Mucosa of stomach (tissue), 1 donor: ENCODE measurements around the gene LYSET.
"Not testable (repeated sequence)": the region's sequence is repeated elsewhere in the genome, so short reads cannot be mapped to it uniquely, and the experiment has no call there.

ENCODE experiments used
- H3K27me3 ChIP-seq: one replicate; pipeline ENCODE4 v1.7.0; 2013; ENCODE audit warnings: mild to moderate bottlenecking, low read length; ENCODE audit not compliant: control insufficient read depth, insufficient read depth
- H3K36me3 ChIP-seq: one replicate; pipeline ENCODE4 v1.7.0; 2013; ENCODE audit warnings: low read length; ENCODE audit not compliant: control insufficient read depth, insufficient read depth
- H3K4me1 ChIP-seq: one replicate; pipeline ENCODE4 v1.7.0; 2013; ENCODE audit warnings: mild to moderate bottlenecking, low read length; ENCODE audit not compliant: control insufficient read depth, insufficient read depth
- H3K4me3 ChIP-seq: one replicate; pipeline ENCODE4 v1.7.0; 2013; ENCODE audit warnings: low read length
- H3K9ac ChIP-seq: one replicate; pipeline ENCODE4 v1.7.0; 2013; ENCODE audit warnings: mild to moderate bottlenecking, low read length, moderate library complexity
- H3K9me3 ChIP-seq: one replicate; pipeline ENCODE4 v1.7.0; 2013; ENCODE audit warnings: mild to moderate bottlenecking, low read length, moderate library complexity; ENCODE audit not compliant: control insufficient read depth
- donor health status: Pancreatic carcinoma.

LYSET gene, protein sequence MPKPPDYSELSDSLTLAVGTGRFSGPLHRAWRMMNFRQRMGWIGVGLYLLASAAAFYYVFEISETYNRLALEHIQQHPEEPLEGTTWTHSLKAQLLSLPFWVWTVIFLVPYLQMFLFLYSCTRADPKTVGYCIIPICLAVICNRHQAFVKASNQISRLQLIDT

DNA sequence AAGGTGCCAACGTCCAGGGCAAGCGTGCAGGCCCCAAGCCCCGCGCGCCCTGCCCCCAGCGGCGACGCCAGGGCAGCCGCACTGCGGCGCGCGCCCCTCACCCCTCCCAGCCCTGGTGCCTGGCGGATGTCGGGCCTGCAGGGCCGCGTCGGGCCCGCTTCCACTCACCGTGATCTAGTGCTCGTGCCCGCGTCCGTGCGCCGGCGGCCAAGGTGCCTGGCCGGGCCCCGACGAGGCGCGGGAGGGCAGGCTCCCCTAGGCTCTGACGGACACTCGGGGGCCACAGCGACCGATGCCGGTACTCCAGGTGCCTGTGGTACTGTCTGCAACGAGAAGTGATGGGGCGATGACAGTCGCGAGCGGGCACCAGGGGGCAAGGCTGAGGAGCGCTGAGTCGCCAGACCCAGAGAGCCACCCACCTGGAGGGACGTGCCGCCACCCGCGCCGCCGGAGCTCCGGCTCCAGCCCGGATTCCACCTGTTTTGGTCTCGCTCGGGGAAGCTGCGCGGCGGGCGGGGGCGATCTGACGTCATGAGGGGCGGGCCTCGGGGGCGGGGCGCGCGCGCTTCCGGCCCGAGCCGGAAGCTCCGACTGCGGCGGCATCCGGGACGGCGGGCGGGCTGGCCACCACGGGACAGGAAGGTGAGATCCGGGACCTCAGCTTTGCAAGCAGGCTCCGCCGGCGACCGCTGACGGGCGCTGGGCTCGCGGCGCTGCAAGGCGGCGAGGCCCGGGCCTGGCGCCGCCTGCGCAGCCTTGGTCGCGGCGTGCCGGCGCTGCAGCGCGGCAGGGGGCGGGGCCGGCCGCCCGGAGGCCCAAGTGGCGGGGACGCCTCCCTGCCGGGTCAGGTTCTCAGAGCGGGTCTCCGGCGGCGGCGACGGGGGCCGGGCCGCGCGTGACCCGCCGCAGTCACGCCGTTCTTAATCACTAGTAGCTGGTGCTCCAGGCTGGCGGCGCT, at the start of gene LYSET, which contains the start of gene MOAP1:
LYSET (plus strand) TSS at position 927 of the 958 bp plus-strand sequence. CDS start 89 bp downstream, outside the sequence.
MOAP1 (minus strand) TSS at position 507 of the 958 bp plus-strand sequence. CDS start 655 bp downstream, outside the sequence.
- Histone ChIP-seq H3K4me3 (peak within 1 kb of the TSS; percentile 78), H3K9ac (peak within 1 kb of the TSS; percentile 91), H3K27me3 (no peaks in the 10 kb centered on the region), H3K36me3 (no peaks in the 10 kb centered on the region), H3K4me1 (peaks cover 12% of the 10 kb centered on the region), H3K9me3 (no peaks in the 10 kb centered on the region)

GRCh38 chr14:93135399-93135798, 49.7 kb upstream of the LYSET start:
- H3K9me3 ChIP-seq = no peaks in the 10 kb centered on the region
- H3K36me3 ChIP-seq = no peaks in the 10 kb centered on the region
- H3K9ac ChIP-seq = no peak overlapping the region
- peaks cover 35% of the 10 kb centered on the region for H3K4me1 ChIP-seq
- no peaks in the 10 kb centered on the region for H3K27me3 ChIP-seq
- no peak overlapping the region for H3K4me3 ChIP-seq

- Histone ChIP-seq H3K9me3 (no peaks in the 10 kb centered on the region), H3K4me1 (peaks cover 35% of the 10 kb centered on the region), H3K36me3 (no peaks in the 10 kb centered on the region), H3K27me3 (no peaks in the 10 kb centered on the region), H3K9ac (no peak overlapping the region), H3K4me3 (no peak overlapping the region)
These were observed 49.1 kb upstream of the LYSET start for GRCh38 chr14:93136009-93136408.

DNA sequence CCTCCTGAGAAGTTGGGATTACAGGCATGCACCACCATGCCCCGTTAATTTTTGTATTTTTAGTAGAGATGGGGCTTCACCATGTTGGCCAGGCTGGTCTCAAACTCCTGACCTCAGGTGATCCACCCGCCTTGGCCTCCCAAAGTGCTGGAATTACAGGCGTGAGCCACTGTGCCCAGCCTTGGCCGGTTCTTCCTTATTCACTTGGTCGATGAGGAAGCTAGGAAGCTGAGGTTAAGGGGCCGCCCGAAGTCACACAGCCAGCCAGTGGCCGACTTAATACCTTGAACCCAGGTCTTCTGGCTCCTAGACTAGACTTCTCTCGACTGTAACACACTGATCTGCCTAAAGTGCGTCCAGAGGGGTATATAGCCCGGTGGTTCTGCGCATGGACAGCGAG, 48.6 kb upstream of the LYSET start:
- H3K4me1 ChIP-seq = peaks cover 35% of the 10 kb centered on the region
- not testable (repeated sequence) for H3K4me3 ChIP-seq, H3K27me3 ChIP-seq, H3K9me3 ChIP-seq, H3K9ac ChIP-seq, H3K36me3 ChIP-seq

GRCh38 chr14:93137864-93138263, 47.3 kb upstream of the LYSET start:
- no peaks in the 10 kb centered on the region for H3K9me3 ChIP-seq
- no peak overlapping the region for H3K9ac ChIP-seq
- H3K36me3 ChIP-seq = no peaks in the 10 kb centered on the region
- H3K4me3 ChIP-seq = no peak overlapping the region
- peaks cover 30% of the 10 kb centered on the region for H3K4me1 ChIP-seq
- no peaks in the 10 kb centered on the region for H3K27me3 ChIP-seq

GRCh38 chr14:93142854-93143652, 42.1 kb upstream of the LYSET start:
- H3K36me3 ChIP-seq = no peaks in the 10 kb centered on the region
- H3K4me3 ChIP-seq = no peak overlapping the region
- H3K9me3 ChIP-seq = no peaks in the 10 kb centered on the region
- H3K9ac ChIP-seq = no peak overlapping the region
- H3K27me3 ChIP-seq = no peaks in the 10 kb centered on the region
- H3K4me1 ChIP-seq = peaks cover 8% of the 10 kb centered on the region

- no peak overlapping the region for H3K9ac ChIP-seq
- H3K27me3 ChIP-seq = no peaks in the 10 kb centered on the region
- H3K9me3 ChIP-seq = no peaks in the 10 kb centered on the region
These were observed 39.0 kb upstream of the LYSET start for GRCh38 chr14:93146119-93146518.

DNA sequence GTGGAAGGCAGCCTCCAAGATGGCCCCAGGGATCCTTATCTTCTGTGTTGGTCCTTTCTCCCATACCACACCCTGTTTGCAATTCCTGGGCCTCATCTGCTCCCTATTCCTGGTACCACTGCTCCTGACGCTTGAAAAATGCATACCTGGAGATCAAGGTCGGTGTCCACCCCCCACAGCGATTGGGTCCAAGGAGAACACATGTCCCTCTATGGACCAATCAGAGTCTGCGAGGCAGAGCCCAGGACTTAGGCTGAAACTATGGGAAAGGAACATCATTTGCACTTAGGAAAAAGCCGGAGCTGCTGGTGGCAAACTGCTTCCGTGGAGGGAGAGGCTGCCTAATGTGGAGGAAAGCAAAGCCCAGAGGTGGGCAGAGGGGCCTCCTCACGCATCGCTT, 36.1 kb upstream of the LYSET start:
- Histone ChIP-seq H3K9me3 (no peaks in the 10 kb centered on the region), H3K4me3 (no peak overlapping the region), H3K27me3 (no peaks in the 10 kb centered on the region)

More at GRCh38 chr14:93146119-93146518, 39.0 kb upstream of the LYSET start:
- no peak overlapping the region for H3K4me3 ChIP-seq
- no peaks in the 10 kb centered on the region for H3K36me3 ChIP-seq
- peaks cover 8% of the 10 kb centered on the region for H3K4me1 ChIP-seq

GRCh38 chr14:93150227-93151208, 34.6 kb upstream of the LYSET start:
- Histone ChIP-seq H3K4me1 (peaks cover 8% of the 10 kb centered on the region), H3K36me3 (no peaks in the 10 kb centered on the region), H3K9me3 (no peaks in the 10 kb centered on the region), H3K9ac (no peak overlapping the region), H3K4me3 (no peak overlapping the region), H3K27me3 (no peaks in the 10 kb centered on the region)

More for the DNA sequence above, 36.1 kb upstream of the LYSET start:
- no peak overlapping the region for H3K9ac ChIP-seq
- peaks cover 8% of the 10 kb centered on the region for H3K4me1 ChIP-seq
- H3K36me3 ChIP-seq = no peaks in the 10 kb centered on the region

- Histone ChIP-seq H3K27me3 (no peaks in the 10 kb centered on the region), H3K9me3 (no peaks in the 10 kb centered on the region), H3K4me3 (no peak overlapping the region), H3K9ac (no peak overlapping the region), H3K36me3 (no peaks in the 10 kb centered on the region), H3K4me1 (peaks cover 8% of the 10 kb centered on the region)
These were observed 32.0 kb upstream of the LYSET start for GRCh38 chr14:93153121-93153520.

- peaks cover 2% of the 10 kb centered on the region for H3K4me1 ChIP-seq
- no peaks in the 10 kb centered on the region for H3K36me3 ChIP-seq
- H3K9me3 ChIP-seq = no peaks in the 10 kb centered on the region
- H3K9ac ChIP-seq = no peak overlapping the region
- H3K27me3 ChIP-seq = no peaks in the 10 kb centered on the region
- H3K4me3 ChIP-seq = no peak overlapping the region
These were observed 29.4 kb upstream of the LYSET start for GRCh38 chr14:93155667-93156066.
